Activated T-helper 2 cell treated with anti-CD3 and anti-CD28 coated beads, Interferon-gamma antibody, Interleukin-2, Interleukin-4, amounts not matched to agents 10 μg/mL and 5 μg/mL and 100 μg/mL, durations not matched to agents 14 hours and 24 hours and 36 hours (primary cell): Measurements from ENCODE around the gene TULP4. TPM values are rescaled to one million over a fixed set of nuclear protein-coding genes. Genes with fewer than 3 reads are reported as not detected.

Source experiments
- DNase-seq: peaks from one replicate; pipeline ENCODE4 v3.0.0; 2021; ENCODE audit warnings: low spot score
- H3K27ac Mint-ChIP-seq: one replicate; pipeline ENCODE4 v1.8.0; 2021; ENCODE audit warnings: mixed read lengths
- H3K27me3 Mint-ChIP-seq: one replicate; pipeline ENCODE4 v1.8.0; 2021; ENCODE audit warnings: low read depth, mixed read lengths
- H3K36me3 Mint-ChIP-seq: one replicate; pipeline ENCODE4 v1.8.0; 2021; ENCODE audit warnings: low read depth, mixed read lengths
- H3K4me1 Mint-ChIP-seq: one replicate; pipeline ENCODE4 v1.8.0; 2021; ENCODE audit warnings: low read depth, mixed read lengths
- H3K4me3 Mint-ChIP-seq: one replicate; pipeline ENCODE4 v1.8.0; 2021; ENCODE audit warnings: low read depth, mild to moderate bottlenecking, moderate library complexity, mixed read lengths
- H3K9me3 Mint-ChIP-seq: one replicate; pipeline ENCODE4 v1.8.0; 2021; ENCODE audit warnings: mixed read lengths
- intact Hi-C: fragments of 100-400 bp; cut with micrococcal nuclease; formaldehyde crosslinking; loops from one replicate; pipeline ENCODE4 v1.15.1; 2023
- total RNA-seq: library from RNA; stranded (reverse); gene quantifications from 2 replicates; pipeline ENCODE4 v1.2.3, GENCODE V29; 2022

Gene TULP4, protein sequence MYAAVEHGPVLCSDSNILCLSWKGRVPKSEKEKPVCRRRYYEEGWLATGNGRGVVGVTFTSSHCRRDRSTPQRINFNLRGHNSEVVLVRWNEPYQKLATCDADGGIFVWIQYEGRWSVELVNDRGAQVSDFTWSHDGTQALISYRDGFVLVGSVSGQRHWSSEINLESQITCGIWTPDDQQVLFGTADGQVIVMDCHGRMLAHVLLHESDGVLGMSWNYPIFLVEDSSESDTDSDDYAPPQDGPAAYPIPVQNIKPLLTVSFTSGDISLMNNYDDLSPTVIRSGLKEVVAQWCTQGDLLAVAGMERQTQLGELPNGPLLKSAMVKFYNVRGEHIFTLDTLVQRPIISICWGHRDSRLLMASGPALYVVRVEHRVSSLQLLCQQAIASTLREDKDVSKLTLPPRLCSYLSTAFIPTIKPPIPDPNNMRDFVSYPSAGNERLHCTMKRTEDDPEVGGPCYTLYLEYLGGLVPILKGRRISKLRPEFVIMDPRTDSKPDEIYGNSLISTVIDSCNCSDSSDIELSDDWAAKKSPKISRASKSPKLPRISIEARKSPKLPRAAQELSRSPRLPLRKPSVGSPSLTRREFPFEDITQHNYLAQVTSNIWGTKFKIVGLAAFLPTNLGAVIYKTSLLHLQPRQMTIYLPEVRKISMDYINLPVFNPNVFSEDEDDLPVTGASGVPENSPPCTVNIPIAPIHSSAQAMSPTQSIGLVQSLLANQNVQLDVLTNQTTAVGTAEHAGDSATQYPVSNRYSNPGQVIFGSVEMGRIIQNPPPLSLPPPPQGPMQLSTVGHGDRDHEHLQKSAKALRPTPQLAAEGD (N-terminal part only)
- 19.8 and 22.8 TPM in 2 replicates for total RNA-seq

DNA sequence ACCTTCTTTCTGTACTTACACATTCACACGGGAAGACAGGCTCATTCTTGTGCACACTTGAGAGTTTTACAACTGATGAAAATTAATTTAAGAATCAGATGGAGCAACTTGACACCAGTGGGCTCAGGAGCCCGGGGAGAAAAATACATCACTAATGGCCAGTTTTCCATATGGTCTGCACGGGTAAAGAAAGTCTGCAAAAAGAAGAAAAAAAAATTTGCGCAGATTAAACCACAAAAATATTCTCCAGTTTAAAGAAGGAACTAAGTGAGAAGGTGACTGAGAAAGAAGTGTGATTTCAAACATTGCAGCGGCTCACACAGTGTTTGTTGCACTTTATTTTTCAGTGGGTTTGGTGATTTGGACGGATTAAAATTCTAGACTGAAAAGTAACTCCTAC lies at the start of gene TULP4:
TULP4 (plus strand) TSS at position 301 of the 400 bp plus-strand sequence. CDS start 1,552 bp downstream, outside the sequence.
- DNase-seq: no peak
- Mint-ChIP-seq H3K4me3 (no peak within 1 kb of the TSS), H3K27ac (no peak within 1 kb of the TSS), H3K9me3 (no peaks in the 10 kb centered on the region), H3K4me1 (peaks cover 4% of the 10 kb centered on the region), H3K27me3 (no peaks in the 10 kb centered on the region), H3K36me3 (peaks cover 41% of the 10 kb centered on the region)
- intact Hi-C loops: no loop called here

DNA sequence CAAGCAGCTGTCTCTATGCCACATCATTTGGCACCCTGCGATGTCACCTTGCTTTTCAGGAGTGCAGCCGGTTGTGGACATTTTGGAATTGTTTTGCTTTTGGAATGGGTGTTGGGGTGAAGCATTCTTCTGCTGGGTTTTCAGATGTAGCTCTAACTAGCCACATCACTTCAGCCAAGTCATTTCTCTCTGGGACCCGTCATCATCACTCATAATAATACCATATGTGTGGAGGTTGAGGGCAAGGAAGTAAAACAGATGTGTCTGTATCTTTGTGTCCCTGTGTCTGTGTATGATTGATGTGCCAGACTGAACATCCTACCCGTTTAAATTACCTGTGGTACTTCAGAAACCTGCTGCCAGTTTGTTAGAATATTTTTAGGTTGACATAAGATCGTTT lies 49.5 kb upstream of the TULP4 start:
- peaks cover 13% of the 10 kb centered on the region for H3K4me1 Mint-ChIP-seq
- no peak overlapping the region for H3K27ac Mint-ChIP-seq
- no peaks in the 10 kb centered on the region for H3K9me3 Mint-ChIP-seq
- intact Hi-C loops: no loop called here
- no peak overlapping the region for H3K4me3 Mint-ChIP-seq
- peaks cover 3% of the 10 kb centered on the region for H3K36me3 Mint-ChIP-seq
- no peaks in the 10 kb centered on the region for H3K27me3 Mint-ChIP-seq
- no peak for DNase-seq

DNA sequence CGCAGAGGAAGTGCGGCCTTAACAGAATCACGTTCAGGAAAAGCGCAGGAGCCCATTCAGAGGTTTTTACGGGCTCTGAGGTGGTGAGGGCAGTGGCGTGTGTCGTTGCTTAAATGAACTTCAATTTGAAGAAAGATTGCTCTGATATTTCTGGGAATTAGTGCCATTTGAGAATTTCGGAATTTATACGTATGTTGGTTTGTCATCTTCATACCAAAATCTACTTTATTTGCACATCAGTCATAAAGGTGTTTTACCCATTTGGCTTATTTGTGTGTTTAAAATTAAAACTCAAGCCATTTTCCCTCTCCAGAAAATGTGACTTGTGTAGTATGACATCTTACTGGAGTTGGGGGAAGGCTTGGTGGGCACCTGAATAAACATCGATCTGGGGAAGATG lies 48.1 kb upstream of the TULP4 start:
- Mint-ChIP-seq H3K36me3 (peaks cover 2% of the 10 kb centered on the region), H3K9me3 (no peaks in the 10 kb centered on the region), H3K27ac (no peak overlapping the region), H3K4me3 (no peak overlapping the region), H3K4me1 (peaks cover 13% of the 10 kb centered on the region), H3K27me3 (no peaks in the 10 kb centered on the region)
- no peak for DNase-seq
- intact Hi-C loops: no loop called here

DNA sequence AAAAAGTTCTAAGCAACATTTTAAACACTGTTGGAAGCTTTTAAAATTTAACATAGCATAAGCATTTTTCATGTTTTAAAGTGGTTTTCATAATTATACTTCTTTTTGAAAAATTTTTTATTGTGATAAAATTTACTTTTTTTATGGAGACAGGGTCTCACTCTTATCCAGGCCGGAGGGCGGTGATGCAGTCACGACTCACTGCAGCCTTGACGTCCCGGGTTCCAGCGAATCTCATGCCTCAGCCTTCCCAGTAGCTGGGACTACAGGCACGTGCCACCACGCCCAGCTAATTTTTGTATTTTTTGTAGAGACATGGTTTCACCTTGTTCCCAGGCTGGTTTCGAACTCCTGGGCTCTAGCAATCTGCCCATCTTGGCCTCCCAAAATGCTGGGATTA lies 46.1 kb upstream of the TULP4 start:
- H3K27me3 Mint-ChIP-seq: no peaks in the 10 kb centered on the region
- no peak overlapping the region for H3K4me3 Mint-ChIP-seq
- no peak for DNase-seq
- H3K4me1 Mint-ChIP-seq: peaks cover 21% of the 10 kb centered on the region
- H3K27ac Mint-ChIP-seq: no peak overlapping the region
- H3K9me3 Mint-ChIP-seq: no peaks in the 10 kb centered on the region
- no peaks in the 10 kb centered on the region for H3K36me3 Mint-ChIP-seq
- intact Hi-C loops: no loop called here

DNA sequence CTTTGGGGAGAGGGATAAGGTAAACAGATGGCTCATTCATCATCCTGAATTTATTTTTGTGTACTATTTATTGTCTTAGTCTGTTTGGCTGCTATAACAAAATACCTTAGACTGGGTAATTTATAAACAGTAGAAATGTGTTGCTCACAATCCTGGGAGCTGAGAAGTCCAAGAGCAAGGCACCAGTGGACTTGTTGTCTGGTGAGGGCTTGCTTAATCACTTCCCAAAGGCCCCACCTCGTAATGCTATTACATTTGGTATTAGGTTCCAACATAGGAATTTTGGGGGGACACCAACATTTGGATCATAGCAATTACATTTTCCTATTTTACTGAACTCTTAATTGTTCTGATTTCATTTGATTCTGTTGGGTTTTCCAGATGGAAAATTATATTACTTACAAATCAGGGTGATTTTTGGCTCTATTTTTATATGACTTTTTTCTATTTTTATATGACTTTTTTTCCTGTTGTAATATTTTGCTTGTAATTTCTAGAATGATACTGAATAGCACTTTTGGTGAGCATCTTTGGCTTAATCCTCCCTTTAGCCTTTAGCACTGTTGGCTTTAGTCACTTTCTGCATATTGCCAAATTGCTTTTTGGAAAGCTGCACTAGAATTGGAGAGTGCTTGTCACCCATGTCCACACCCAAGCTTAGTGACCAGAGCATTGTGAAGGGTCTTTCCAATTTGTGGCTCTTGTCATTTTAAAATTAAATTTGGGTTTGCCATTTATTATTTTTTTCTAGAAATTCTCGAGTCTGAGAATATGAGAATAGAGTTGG lies 43.7 kb upstream of the TULP4 start:
- intact Hi-C loops: no loop called here
- H3K27me3 Mint-ChIP-seq: no peaks in the 10 kb centered on the region
- no peak for DNase-seq
- no peak overlapping the region for H3K4me3 Mint-ChIP-seq
- H3K36me3 Mint-ChIP-seq: peaks cover 15% of the 10 kb centered on the region
- H3K27ac Mint-ChIP-seq: no peak overlapping the region
- no peaks in the 10 kb centered on the region for H3K9me3 Mint-ChIP-seq
- H3K4me1 Mint-ChIP-seq: peaks cover 25% of the 10 kb centered on the region

DNA sequence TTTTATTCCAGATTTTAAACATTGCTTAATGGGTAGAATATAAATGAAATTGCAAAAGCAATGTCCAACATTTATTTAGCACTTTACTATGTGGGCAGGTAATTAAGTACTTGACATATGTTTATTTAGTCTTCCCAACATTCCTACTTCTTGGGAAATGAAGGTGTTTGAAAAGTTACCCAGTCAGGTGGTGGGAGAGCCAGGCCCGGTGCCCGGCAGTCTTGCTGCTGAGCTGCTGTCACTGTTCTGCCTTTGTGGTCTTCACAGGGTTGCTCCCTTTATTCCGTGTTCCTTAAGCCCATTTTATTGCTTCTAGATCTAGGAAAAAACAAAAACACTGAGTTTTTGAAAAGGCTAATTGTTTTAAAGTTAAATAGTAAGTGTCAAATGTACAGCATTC lies 42.6 kb upstream of the TULP4 start:
- Mint-ChIP-seq H3K4me3 (no peak overlapping the region), H3K36me3 (peaks cover 15% of the 10 kb centered on the region), H3K27me3 (no peaks in the 10 kb centered on the region), H3K4me1 (peaks cover 25% of the 10 kb centered on the region), H3K9me3 (no peaks in the 10 kb centered on the region), H3K27ac (no peak overlapping the region)
- DNase-seq: no peak
- intact Hi-C loops: loop anchor here (2.0 to 5.0 kb wide), 3 partner anchors 37 to 583 kb away; no protein-coding TSS in a partner anchor

DNA sequence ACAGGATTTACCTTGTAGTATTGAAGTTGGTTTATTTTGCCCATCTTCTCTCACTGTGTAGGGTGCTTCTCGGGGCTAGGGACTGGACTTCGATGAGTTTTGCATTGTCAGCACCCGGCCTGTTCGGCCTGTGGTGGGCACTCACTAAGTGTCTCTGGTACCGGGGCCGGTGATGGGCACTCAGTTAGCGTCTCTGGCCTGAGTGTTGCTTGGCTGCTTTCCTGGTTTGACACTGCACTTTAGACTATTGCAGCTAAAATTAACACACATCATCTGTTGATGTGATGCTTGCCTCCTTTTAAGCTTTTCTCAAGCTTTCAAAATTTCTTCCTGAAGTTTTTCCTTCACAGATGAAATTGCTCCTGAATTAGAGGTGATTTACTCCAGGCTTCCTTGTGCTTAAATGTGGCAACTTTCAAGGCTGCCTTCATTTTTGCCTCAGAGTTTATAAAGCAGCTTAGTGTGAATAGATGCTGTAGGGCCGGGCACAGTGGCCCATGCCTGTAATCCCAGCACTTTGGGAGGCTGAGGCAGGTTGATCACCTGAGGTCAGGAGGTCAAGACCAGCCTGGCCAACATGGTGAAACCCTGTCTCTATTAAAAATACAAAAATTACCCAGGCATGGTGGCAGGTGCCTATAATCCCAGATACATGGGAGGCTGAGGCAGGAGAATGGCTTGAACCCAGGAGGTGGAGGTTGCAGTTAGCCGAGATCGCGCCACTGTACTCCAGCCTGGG lies 41.7 kb upstream of the TULP4 start:
- no peak for DNase-seq
- Mint-ChIP-seq H3K4me1 (peaks cover 25% of the 10 kb centered on the region), H3K27me3 (no peaks in the 10 kb centered on the region), H3K27ac (peak overlapping the region; percentile 49), H3K4me3 (no peak overlapping the region), H3K9me3 (no peaks in the 10 kb centered on the region), H3K36me3 (peaks cover 21% of the 10 kb centered on the region)
- intact Hi-C loops: loop anchor here (2.0 to 5.0 kb wide), 3 partner anchors 38 to 582 kb away; no protein-coding TSS in a partner anchor

DNA sequence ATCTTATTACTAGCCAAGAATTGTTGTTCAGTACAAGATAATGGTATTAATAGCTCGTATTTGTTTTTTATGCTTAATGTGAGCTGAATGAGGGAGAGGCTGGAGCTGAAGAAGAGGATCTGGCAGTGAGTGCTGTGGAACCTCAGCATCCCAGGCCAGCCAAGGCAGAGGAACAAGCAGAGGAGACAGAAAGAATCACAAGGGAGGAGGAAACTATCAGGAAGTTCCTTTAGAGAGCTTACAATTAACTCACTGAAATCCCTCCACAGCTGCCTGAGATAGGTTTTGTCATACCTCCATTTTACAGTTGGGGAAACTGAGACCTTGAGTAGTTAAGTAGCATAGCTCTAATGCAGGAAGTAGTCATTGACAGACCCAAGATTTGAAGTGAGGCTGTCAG lies 39.9 kb upstream of the TULP4 start:
- Mint-ChIP-seq H3K27me3 (no peaks in the 10 kb centered on the region), H3K36me3 (peaks cover 21% of the 10 kb centered on the region), H3K9me3 (no peaks in the 10 kb centered on the region)

DNA sequence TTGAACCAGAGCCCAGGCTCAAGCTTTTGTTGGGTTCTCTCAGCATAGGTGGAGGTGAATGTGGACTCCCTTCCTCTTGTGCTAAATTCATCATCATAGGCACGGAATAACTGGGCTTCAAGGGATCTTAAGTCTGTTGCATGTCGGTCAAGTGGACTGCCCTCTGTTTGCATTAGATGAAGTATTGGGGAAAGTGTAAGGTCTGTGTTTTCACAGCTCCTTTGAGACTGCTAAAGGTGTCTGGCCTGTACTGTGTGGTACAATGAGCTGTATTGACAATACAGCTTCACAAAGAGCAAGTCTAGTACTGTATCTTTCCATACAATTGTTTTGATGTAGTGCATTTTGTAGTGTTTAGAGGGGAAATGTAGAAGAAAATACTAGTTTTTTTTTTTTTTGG lies 34.3 kb upstream of the TULP4 start:
- peaks cover 11% of the 10 kb centered on the region for H3K36me3 Mint-ChIP-seq
- intact Hi-C loops: no loop called here
- H3K9me3 Mint-ChIP-seq: no peaks in the 10 kb centered on the region
- H3K27ac Mint-ChIP-seq: no peak overlapping the region
- H3K4me1 Mint-ChIP-seq: peaks cover 5% of the 10 kb centered on the region
- no peak for DNase-seq
- no peak overlapping the region for H3K4me3 Mint-ChIP-seq
- no peaks in the 10 kb centered on the region for H3K27me3 Mint-ChIP-seq

More for the DNA sequence above, 39.9 kb upstream of the TULP4 start:
- DNase-seq: no peak
- no peak overlapping the region for H3K27ac Mint-ChIP-seq
- intact Hi-C loops: loop anchor here (5.0 kb wide), 1 partner anchor 580 kb away; no protein-coding TSS in a partner anchor
- peaks cover 27% of the 10 kb centered on the region for H3K4me1 Mint-ChIP-seq
- no peak overlapping the region for H3K4me3 Mint-ChIP-seq

DNA sequence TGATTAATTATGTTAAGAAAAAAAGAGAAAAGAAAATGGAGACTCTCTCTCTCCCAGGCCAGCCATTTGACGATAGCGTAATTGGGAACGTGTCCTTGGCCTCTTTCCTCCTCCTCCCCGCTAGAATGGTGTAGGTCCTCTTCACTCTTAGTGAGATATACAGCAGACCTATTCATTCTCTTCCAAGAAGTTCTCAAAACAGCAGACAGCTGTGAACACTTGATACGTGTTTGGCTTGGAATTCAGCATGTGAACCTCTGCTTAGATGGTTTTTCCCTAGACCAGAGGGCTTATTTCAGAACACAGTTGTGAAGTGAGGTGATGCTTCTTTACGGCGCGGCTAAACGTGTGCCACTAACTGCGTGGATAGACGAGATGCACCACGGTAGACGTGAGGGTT lies 32.6 kb upstream of the TULP4 start:
- no peak overlapping the region for H3K4me3 Mint-ChIP-seq
- H3K9me3 Mint-ChIP-seq: no peaks in the 10 kb centered on the region
- DNase-seq: no peak
- intact Hi-C loops: no loop called here
- no peak overlapping the region for H3K27ac Mint-ChIP-seq
- H3K36me3 Mint-ChIP-seq: peaks cover 6% of the 10 kb centered on the region
- no peaks in the 10 kb centered on the region for H3K27me3 Mint-ChIP-seq
- peaks cover 15% of the 10 kb centered on the region for H3K4me1 Mint-ChIP-seq

DNA sequence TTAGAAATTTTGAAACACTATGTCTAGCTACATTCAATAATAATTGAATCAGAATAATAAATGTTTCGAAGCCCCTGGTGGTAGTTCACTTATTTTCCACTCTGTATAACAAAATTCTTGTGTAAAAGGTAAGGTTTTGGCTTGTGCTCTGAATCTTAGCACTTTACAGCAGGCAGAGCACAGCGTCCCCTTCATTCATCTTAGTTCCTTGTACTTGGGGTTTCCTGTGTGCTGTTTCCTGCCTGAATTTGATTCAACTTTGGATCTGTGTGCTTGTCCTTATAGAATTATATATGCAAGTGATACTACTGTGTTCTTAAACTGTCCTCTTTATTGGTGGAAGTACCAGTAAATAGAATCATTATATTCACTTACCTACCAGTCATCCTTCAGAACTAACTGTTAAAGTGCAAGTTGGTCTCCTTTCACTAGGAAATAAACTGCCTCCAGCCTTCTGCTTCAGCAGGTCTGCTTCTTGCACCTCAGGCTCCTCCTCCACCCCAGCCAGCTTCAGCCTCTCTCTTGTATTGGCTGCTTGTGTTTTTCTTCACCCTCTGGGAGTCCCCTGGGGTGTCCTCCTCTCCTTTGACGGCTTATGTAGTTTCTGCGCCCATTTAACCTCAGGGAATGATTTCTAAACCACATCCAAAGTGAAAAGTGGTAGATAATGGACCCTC lies 28.8 kb upstream of the TULP4 start:
- no peaks in the 10 kb centered on the region for H3K9me3 Mint-ChIP-seq
- no peaks in the 10 kb centered on the region for H3K27me3 Mint-ChIP-seq
- no peak for DNase-seq
- intact Hi-C loops: no loop called here
- H3K27ac Mint-ChIP-seq: peak overlapping the region; percentile 14
- H3K4me3 Mint-ChIP-seq: no peak overlapping the region
- H3K36me3 Mint-ChIP-seq: no peaks in the 10 kb centered on the region
- peaks cover 27% of the 10 kb centered on the region for H3K4me1 Mint-ChIP-seq
